ENCODE results near the gene SOX8.
A peak's percentile ranks its signal among the peaks of the same experiment; 100 is the strongest.

SOX8 gene

GRCh38 chr16:974001-974601 is 7.5 kb upstream of the SOX8 start:
- no peak for DNase-seq

- no peak for DNase-seq
Observed at GRCh38 chr16:974611-975261, 6.8 kb upstream of the SOX8 start.

GRCh38 chr16:975291-975690 is 6.3 kb upstream of the SOX8 start:
- no peak for DNase-seq

- DNase-seq, result no peak
Observed at GRCh38 chr16:976389-976931, 5.1 kb upstream of the SOX8 start.

GRCh38 chr16:977081-977701 is 4.4 kb upstream of the SOX8 start:
- DNase-seq, result no peak

GRCh38 chr16:977896-978295 is 3.7 kb upstream of the SOX8 start:
- no peak for DNase-seq

- no peak for DNase-seq
Observed at GRCh38 chr16:978403-978802, 3.2 kb upstream of the SOX8 start.

GRCh38 chr16:979147-979546 is 2.4 kb upstream of the SOX8 start:
- no peak for DNase-seq

- DNase-seq, result no peak
Observed at GRCh38 chr16:979859-980594, 1.5 kb upstream of the SOX8 start.

GRCh38 chr16:980595-980854 is 1.0 kb upstream of the SOX8 start:
- DNase-seq, result no peak

GRCh38 chr16:982145-983043 is 824 bp downstream of the SOX8 start:
- DNase-seq, result peak; percentile 30

- no peak for DNase-seq
Observed at GRCh38 chr16:983044-984030, 1.8 kb downstream of the SOX8 start.

- DNase-seq, result no peak
Observed at GRCh38 chr16:984121-984694, 2.6 kb downstream of the SOX8 start.

GRCh38 chr16:984736-985636 is 3.4 kb downstream of the SOX8 start:
- DNase-seq, result no peak

GRCh38 chr16:985646-986400 is 4.3 kb downstream of the SOX8 start:
- no peak for DNase-seq

GRCh38 chr16:986411-986810 is 4.8 kb downstream of the SOX8 start:
- no peak for DNase-seq

- no peak for DNase-seq
Observed at GRCh38 chr16:986925-987582, 5.5 kb downstream of the SOX8 start.

GRCh38 chr16:987906-988305 is 6.3 kb downstream of the SOX8 start:
- no peak for DNase-seq
